Keratinocyte (primary cell): ENCODE data around the gene ELOVL6. TPM values are rescaled to one million over a fixed set of nuclear protein-coding genes. Genes with fewer than 3 reads are reported as not detected.
"Not testable (repeated sequence)": the region's sequence is repeated elsewhere in the genome, so short reads cannot be mapped to it uniquely, and the experiment has no call there.

Experiments
- DNase-seq: peaks from one replicate; pipeline ENCODE4 v3.0.0-alpha.2; 2011; ENCODE audit warnings: low read depth, missing footprints, low spot score
- FAIRE-seq: peaks from 2 replicates; lab custom pipeline; 2011; peaks lifted over from hg19 to GRCh38; lab: Jason Lieb, UNC
- H2AFZ ChIP-seq: 2 replicates; pipeline ENCODE4 v1.6.0; 2012; ENCODE audit warnings: low read length, control low read depth, inconsistent platforms; ENCODE audit not compliant: control insufficient read depth
- H3K27ac ChIP-seq: 2 replicates; pipeline ENCODE4 v1.5.1; 2011; ENCODE audit warnings: low read length; ENCODE audit not compliant: control insufficient read depth, insufficient read depth
- H3K27me3 ChIP-seq: 3 replicates; pipeline ENCODE4 v1.6.0; 2011; ENCODE audit warnings: low read length; ENCODE audit not compliant: control insufficient read depth, insufficient read depth; ENCODE audit errors: extremely low read depth
- H3K36me3 ChIP-seq, 2 experiments: 2 replicates in 1 of 2; 3 replicates in 1 of 2; pipeline ENCODE4 v1.5.1; 2011; ENCODE audit warnings: low read length in 2 of 2, mild to moderate bottlenecking in 1 of 2; ENCODE audit not compliant: control insufficient read depth in 2 of 2, insufficient read depth in 2 of 2; ENCODE audit errors: extremely low read depth in 1 of 2
- H3K4me1 ChIP-seq: 3 replicates; pipeline ENCODE4 v1.5.1; 2011; ENCODE audit warnings: low read length; ENCODE audit not compliant: control insufficient read depth, insufficient read depth; ENCODE audit errors: extremely low read depth
- H3K4me2 ChIP-seq: 3 replicates; pipeline ENCODE4 v1.6.0; 2011; ENCODE audit warnings: low read depth, low read length; ENCODE audit not compliant: control insufficient read depth, insufficient read depth; ENCODE audit errors: extremely low read depth
- H3K4me3 ChIP-seq, 3 experiments: fragments of 200-600 bp in 1 of 3; sonication (generic) in 1 of 3; 2 replicates in 2 of 3; 3 replicates in 1 of 3; pipeline ENCODE4 v1.5.1; 2011 to 2016; ENCODE audit warnings: low read length in 3 of 3, mild to moderate bottlenecking in 3 of 3, control low read depth in 2 of 3, inconsistent platforms in 1 of 3, low read depth in 1 of 3, mixed read lengths in 1 of 3, mixed run types in 1 of 3, moderate library complexity in 1 of 3; ENCODE audit not compliant: control insufficient read depth in 2 of 3, insufficient read depth in 2 of 3; ENCODE audit errors: extremely low read depth in 1 of 3
- H3K79me2 ChIP-seq: 2 replicates; pipeline ENCODE4 v1.6.0; 2012; ENCODE audit warnings: low read length; ENCODE audit not compliant: control insufficient read depth, insufficient read depth
- H3K9ac ChIP-seq: 3 replicates; pipeline ENCODE4 v1.6.0; 2011; ENCODE audit warnings: low read length; ENCODE audit not compliant: control insufficient read depth, insufficient read depth; ENCODE audit errors: extremely low read depth
- H3K9me1 ChIP-seq: 3 replicates; pipeline ENCODE4 v1.6.0; 2011; ENCODE audit warnings: low read length; ENCODE audit not compliant: control insufficient read depth, insufficient read depth; ENCODE audit errors: extremely low read depth
- H3K9me3 ChIP-seq: 2 replicates; pipeline ENCODE4 v1.5.1; 2012; ENCODE audit warnings: low read depth, low read length; ENCODE audit not compliant: control insufficient read depth
- H4K20me1 ChIP-seq: 3 replicates; pipeline ENCODE4 v1.6.0; 2011; ENCODE audit warnings: low read length; ENCODE audit not compliant: control insufficient read depth, insufficient read depth; ENCODE audit errors: extremely low read depth
- EZH2 ChIP-seq: IDR thresholded peaks from one replicate; pipeline ENCODE4 v1.6.1; 2012; ENCODE audit warnings: inconsistent platforms, mild to moderate bottlenecking, low read length, moderate library complexity
- dilution Hi-C: fragments of 300-500 bp; cut with MboI; formaldehyde crosslinking; loops from one replicate; pipeline ENCODE4 v1.7.0; 2020; ENCODE audit warnings: low sequenced_read_pairs; ENCODE audit not compliant: extremely low pct_ligation_motif_present
- polyA plus RNA-seq, 5 experiments: library from polyadenylated mRNA; depleted of rRNA in 3 of 5; stranded (reverse) in 3 of 5; stranded (forward) in 1 of 5; unstranded in 1 of 5; fragments of >200 nt; gene quantifications; 1 replicate in 1 of 5; 2 replicates in 3 of 5; 3 replicates in 1 of 5; pipeline versions ENCODE4 v1.2.1 to v1.2.3, GENCODE V29; 2011 to 2012; ENCODE audit warnings: missing spikeins in 2 of 5, low read depth in 1 of 5, low replicate concordance in 1 of 5
- TF ChIP-seq, protein P1 (sequence below), 3 experiments: IDR thresholded peaks in 1 of 3; conservative IDR thresholded peaks in 1 of 3; optimal IDR thresholded peaks in 1 of 3; 2 replicates in 2 of 3; 3 replicates in 1 of 3; pipeline versions ENCODE3 to v1.5.1; 2011; ENCODE audit warnings: low read length in 3 of 3, mild to moderate bottlenecking in 3 of 3, moderate library complexity in 2 of 3, control low read depth in 1 of 3, inconsistent platforms in 1 of 3; ENCODE audit not compliant: insufficient read depth in 2 of 3; ENCODE audit errors: extremely low read depth in 1 of 3

The ELOVL6 gene
- polyA plus RNA-seq, 1 donor (not counting 4 experiments of a cell fraction or from before 2014, with no cell fraction given): 65.9 TPM

GRCh38 chr4:110041735-110042134 is 156.7 kb downstream of the ELOVL6 start:
- TF ChIP-seq, protein P1, sequence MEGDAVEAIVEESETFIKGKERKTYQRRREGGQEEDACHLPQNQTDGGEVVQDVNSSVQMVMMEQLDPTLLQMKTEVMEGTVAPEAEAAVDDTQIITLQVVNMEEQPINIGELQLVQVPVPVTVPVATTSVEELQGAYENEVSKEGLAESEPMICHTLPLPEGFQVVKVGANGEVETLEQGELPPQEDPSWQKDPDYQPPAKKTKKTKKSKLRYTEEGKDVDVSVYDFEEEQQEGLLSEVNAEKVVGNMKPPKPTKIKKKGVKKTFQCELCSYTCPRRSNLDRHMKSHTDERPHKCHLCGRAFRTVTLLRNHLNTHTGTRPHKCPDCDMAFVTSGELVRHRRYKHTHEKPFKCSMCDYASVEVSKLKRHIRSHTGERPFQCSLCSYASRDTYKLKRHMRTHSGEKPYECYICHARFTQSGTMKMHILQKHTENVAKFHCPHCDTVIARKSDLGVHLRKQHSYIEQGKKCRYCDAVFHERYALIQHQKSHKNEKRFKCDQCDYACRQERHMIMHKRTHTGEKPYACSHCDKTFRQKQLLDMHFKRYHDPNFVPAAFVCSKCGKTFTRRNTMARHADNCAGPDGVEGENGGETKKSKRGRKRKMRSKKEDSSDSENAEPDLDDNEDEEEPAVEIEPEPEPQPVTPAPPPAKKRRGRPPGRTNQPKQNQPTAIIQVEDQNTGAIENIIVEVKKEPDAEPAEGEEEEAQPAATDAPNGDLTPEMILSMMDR (optimal IDR thresholded peaks at IDR 0.05 in 1 of 3, IDR thresholded peaks at IDR 0.05 in 1 of 3, conservative IDR thresholded peaks at IDR 0.05 in 1 of 3; ENCODE audit: extremely low read depth in 1 of 3, insufficient read depth in 2 of 3, low read length in 3 of 3): no peak
- no peak for TF ChIP-seq EZH2
- H3K9ac ChIP-seq: no peak overlapping the region
- peaks cover 0 to 5% of the 10 kb centered on the region in 2 experiments for H3K36me3 ChIP-seq
- no peak overlapping the region for H3K4me2 ChIP-seq
- no peaks in the 10 kb centered on the region for H3K4me1 ChIP-seq
- H3K9me1 ChIP-seq: no peaks in the 10 kb centered on the region
- H3K4me3 ChIP-seq: no peak overlapping the region
- H3K27me3 ChIP-seq: no peaks in the 10 kb centered on the region
- dilution Hi-C loops: loop anchor here (25.0 kb wide), 1 partner anchor 471 kb away; no protein-coding TSS in a partner anchor
- H4K20me1 ChIP-seq: no peaks in the 10 kb centered on the region
- no peak overlapping the region for H3K27ac ChIP-seq
- DNase-seq (no peak), FAIRE-seq (no peak)
- no peak overlapping the region for H2AFZ ChIP-seq
- no peaks in the 10 kb centered on the region for H3K9me3 ChIP-seq
- H3K79me2 ChIP-seq: no peaks in the 10 kb centered on the region

- not testable (repeated sequence) for H3K9me3 ChIP-seq, H3K27ac ChIP-seq, H3K79me2 ChIP-seq, H2AFZ ChIP-seq, FAIRE-seq, H3K4me3 ChIP-seq, H3K9me1 ChIP-seq, DNase-seq, H3K4me1 ChIP-seq, H3K4me2 ChIP-seq, H3K9ac ChIP-seq, H4K20me1 ChIP-seq, H3K36me3 ChIP-seq, H3K27me3 ChIP-seq
- dilution Hi-C loops: loop anchor here (25.0 kb wide), 1 partner anchor 473 kb away; no protein-coding TSS in a partner anchor
Measured at GRCh38 chr4:110039164-110039563, 159.3 kb downstream of the ELOVL6 start.

DNA sequence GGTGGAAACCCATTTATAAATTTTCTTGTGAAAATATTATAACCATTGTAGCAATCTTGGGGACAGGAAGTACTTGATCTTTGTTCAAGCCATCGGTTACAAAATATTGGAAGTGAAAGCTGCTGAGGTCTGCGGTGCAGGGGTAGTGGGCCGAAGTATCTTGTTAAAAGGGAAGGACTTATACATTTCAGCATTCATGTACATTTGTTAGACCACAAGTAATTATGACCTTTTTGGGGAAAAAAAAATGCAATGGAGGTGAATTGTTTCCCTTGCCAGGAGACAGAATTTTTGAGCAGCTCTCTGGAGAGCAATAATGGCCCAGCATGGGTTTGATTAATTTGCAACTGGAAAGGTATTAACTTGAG is 164.4 kb downstream of the ELOVL6 start:
- no peak for FAIRE-seq
- Histone ChIP-seq H3K9me1 (no peaks in the 10 kb centered on the region), H3K79me2 (no peaks in the 10 kb centered on the region), H3K27me3 (no peaks in the 10 kb centered on the region), H3K36me3 (no peaks in the 10 kb centered on the region), H3K27ac (no peak overlapping the region), H3K4me3 (no peak overlapping the region), H4K20me1 (no peaks in the 10 kb centered on the region), H3K4me2 (no peak overlapping the region), H3K9ac (no peak overlapping the region), H3K4me1 (no peaks in the 10 kb centered on the region), H2AFZ (no peak overlapping the region), H3K9me3 (no peaks in the 10 kb centered on the region)
- no peak for TF ChIP-seq EZH2
- TF ChIP-seq, protein P1 (optimal IDR thresholded peaks at IDR 0.05 in 1 of 3, IDR thresholded peaks at IDR 0.05 in 1 of 3, conservative IDR thresholded peaks at IDR 0.05 in 1 of 3; ENCODE audit: extremely low read depth in 1 of 3, insufficient read depth in 2 of 3, low read length in 3 of 3): no peak
- DNase-seq: no peak
- dilution Hi-C loops: loop anchor here (25.0 kb wide), 1 partner anchor 478 kb away; no protein-coding TSS in a partner anchor
